ENCODE results near the gene SLC43A1.

DNA sequence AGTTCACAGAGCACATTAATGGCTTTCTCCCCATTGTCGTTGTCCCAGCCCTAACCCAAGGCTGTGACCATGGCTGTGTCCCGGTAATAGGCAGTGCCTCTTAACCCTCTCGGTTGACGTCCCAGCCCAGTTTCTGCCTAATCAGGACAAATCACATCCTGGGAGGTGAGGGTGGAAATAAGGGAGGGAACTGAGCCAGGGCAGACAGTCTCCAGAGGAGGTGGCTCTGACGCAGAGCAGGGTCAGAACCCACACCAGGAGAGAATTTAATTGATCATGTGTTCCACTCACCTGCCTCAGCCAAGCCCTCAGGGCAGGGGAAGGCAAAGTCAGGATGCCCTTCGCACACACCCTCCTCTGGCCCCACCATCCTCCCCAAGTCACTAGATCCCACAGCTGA, 17.0 kb downstream of the SLC43A1 start:
- TF ChIP-seq, protein P1, sequence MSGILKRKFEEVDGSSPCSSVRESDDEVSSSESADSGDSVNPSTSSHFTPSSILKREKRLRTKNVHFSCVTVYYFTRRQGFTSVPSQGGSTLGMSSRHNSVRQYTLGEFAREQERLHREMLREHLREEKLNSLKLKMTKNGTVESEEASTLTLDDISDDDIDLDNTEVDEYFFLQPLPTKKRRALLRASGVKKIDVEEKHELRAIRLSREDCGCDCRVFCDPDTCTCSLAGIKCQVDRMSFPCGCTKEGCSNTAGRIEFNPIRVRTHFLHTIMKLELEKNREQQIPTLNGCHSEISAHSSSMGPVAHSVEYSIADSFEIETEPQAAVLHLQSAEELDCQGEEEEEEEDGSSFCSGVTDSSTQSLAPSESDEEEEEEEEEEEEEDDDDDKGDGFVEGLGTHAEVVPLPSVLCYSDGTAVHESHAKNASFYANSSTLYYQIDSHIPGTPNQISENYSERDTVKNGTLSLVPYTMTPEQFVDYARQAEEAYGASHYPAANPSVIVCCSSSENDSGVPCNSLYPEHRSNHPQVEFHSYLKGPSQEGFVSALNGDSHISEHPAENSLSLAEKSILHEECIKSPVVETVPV (CRISPR knock-in tag; IDR thresholded peaks at IDR 0.05) = no peak
- TF ChIP-seq TCF4 (CRISPR knock-in tag; IDR thresholded peaks at IDR 0.05; ENCODE audit: borderline replicate concordance) = no peak
- TF ChIP-seq OSR1 (CRISPR knock-in tag; IDR thresholded peaks at IDR 0.05) = no peak
